ENCODE measurements around the gene PSME3IP1. TPM values are rescaled to one million over a fixed set of nuclear protein-coding genes. Genes with fewer than 3 reads are reported as not detected.
A peak's percentile ranks its signal among the peaks of the same experiment; 100 is the strongest.

The PSME3IP1 gene
- total RNA-seq, 1 donor from 2014 or later = 142 TPM

DNA sequence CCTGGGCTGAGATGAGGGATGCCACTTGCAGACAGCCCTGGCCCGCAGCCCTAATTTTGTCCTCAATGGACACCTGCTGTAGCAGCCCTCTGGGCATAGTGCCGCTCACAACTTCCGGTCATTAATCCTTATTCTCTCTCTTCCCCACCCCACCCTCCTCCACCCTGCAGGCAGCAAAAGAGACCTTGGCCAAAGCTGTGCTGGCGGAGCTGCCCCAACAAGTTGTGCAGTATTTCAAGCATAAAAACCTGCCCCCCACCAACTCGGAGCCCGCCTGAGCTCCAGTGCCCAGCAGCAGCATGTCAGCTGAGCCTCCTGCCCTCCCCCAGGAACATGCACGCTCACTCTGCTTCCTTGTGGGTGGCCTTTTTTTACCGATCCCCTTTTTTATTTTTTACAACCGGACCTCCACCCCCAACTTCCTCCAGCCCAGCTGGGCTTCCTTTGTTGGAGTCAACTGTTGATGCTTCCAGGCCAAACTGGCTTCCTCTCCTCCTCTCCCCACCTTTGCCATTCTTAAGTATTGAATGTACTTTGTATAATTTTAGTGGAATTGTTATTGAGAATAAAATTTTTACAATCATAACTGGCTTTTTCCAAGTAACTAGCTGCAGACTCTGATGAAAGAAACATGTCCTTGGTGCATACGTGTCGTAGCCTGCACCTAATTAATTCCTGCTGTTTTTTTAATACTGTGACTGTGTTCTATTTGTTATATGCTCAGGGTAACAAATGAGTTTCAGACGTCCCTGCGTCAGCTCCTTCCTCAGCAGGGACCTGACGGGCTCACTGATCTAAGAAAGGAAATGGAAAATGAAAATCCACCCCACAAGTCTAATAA, 38.2 kb downstream of the PSME3IP1 start:
- FAIRE-seq = no peak

DNA sequence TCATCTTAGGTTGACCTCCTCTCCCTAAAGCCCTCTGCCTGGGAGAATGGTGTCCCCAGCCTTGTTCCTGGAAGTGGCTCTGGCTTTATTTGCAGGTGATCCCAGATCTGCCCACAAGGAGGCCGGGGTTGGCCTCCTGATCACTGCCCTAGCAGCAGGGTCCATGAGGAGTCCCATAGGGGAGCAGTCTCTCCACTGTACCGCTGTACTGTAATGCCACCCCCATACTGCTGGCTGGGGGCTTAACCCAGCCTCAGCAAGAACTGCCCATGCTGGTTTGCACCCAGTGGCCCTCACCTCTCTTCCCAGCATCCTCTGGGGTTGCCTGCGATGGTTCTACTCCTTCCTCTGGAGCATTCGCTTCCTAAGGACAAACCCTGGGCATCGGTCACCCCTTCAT, 39.1 kb downstream of the PSME3IP1 start:
- DNase-seq (ENCODE audit: low spot score in 2 of 2) (no peak), FAIRE-seq (no peak)

More for the DNA sequence above, 38.2 kb downstream of the PSME3IP1 start:
- no peak for DNase-seq (ENCODE audit: low spot score in 2 of 2)

DNA sequence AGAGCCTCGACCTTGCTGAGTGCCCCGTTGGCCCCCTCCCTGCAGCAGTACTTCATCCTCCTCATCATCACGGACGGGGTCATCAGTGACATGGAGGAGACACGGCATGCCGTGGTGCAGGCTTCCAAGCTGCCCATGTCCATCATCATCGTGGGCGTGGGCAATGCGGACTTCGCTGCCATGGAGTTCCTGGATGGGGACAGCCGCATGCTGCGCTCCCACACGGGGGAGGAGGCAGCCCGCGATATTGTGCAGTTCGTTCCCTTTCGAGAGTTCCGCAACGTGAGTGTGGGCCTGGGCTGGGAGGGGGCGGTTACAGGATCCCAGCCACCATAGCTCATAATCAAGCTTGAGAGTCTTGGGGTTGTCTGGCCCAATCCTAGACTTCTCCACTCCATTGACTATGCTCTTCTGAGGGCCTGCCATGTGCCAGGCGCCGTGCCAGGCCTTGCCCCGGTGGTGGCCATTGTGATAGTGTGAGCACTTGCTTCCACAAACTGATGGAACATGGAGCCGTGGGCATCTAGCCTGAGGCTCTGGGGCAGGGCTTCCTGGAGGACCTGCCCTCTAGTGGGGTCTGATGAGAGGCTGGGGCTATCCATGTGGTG, 39.7 kb downstream of the PSME3IP1 start:
- no peak for FAIRE-seq

DNA sequence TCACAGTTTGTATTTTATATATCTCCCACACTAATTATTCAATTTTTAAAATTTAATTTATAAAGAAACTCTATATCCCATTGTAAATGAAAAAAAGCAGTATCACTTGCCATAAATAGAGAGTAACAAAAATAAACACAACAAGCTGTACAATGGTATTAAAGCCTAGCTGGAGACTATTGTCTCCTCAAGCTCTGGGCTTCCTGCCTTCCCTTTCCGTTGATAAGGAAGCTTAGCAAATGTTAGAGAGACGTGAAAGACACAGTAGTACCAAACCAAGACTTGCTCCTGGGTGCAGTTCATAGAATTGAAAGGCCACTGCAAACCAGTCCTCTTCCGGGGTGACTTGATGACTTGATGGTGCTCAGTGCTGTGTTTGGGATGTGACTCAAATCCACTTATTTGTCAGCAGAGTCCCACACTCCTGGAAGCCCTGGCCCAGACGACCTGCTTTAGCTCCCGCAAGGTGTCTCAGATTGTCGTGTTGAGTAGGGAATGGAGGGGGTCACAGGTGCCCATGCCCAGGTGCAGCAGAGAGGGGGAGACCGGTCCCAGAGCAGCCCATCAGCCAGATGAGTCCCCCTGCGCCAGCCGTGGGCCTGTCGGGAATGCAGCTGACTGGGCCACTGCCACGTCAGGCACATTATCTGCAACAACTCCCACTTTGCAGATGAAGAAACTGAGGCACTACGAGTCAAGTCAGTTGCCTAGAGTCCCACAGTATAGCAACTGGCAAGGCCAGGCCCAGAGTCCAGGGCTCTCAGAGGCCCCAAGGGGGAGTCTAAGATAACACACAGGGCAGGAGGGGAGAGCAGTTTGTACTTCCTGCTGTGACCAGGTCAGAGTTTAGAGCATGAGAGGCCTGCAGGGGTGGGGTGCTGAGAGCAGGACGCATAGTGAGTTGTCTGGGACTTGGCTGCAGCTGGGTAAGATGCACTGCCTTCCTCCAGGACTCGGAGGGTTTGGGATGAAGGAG, 40.5 kb downstream of the PSME3IP1 start:
- DNase-seq (ENCODE audit: low spot score in 2 of 2) (no peak), FAIRE-seq (no peak)

More for the DNA sequence above, 39.7 kb downstream of the PSME3IP1 start:
- no peak for DNase-seq (ENCODE audit: low spot score in 2 of 2)

DNA sequence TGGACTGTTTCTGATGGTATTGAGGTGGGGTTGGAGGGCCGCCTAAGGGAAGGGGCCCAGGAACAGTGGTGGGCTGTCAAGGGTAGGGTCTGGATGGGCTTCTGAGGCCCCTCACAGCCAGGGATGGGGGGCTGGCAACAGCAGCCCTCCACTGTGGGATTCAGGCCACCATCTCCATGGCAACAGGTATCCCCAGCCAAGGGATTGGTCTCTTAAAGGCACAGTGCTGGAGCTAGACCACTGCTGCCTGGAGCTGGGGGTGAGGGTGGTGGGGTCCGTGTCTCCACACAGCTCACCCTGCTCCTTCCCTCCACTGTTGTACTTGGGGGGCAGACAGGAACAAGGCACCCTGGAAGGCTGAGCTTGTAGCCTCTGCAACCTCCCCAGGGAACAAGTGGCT, 41.8 kb downstream of the PSME3IP1 start:
- FAIRE-seq (no peak), DNase-seq (ENCODE audit: low spot score in 2 of 2) (no peak)

DNA sequence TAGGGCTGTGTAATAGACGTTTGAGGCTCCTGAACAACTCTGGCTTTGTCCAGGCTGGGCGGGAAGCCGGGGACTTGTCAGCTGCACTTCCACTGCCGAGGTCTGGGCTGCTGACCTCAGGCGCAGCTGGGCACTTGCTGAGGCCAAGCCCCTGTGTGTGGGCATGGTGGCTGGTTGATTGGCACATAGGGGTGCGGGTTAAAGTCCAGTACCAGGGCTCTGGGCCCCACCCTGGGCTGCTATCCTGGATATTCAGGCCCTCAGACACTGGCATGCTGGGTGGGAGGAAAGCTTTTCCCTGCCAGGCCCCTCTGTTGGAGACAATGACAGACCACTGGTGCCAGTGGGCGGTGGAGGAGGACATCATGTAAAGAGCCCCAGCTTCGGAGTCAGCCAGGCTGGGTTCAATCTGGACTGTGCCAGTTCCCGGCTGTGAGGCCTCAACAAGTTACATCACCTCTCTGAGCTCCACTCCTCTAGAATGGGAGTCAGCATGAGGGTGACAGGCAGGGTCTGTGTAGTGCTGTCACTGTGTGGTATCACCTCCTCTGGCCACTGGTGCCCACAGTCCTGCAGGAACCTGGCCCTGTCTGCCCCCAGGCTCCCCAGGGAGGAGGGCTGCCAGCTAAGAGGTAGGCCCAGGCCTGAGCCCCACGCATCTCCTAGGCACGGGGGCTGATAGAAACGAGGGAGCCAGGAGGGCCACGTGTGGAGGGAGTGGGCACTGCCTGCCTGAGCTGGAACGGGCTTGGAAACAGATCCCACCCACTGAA, 42.5 kb downstream of the PSME3IP1 start:
- DNase-seq (ENCODE audit: low spot score in 2 of 2) (peak; percentile 58 to 61), FAIRE-seq (no peak)

DNA sequence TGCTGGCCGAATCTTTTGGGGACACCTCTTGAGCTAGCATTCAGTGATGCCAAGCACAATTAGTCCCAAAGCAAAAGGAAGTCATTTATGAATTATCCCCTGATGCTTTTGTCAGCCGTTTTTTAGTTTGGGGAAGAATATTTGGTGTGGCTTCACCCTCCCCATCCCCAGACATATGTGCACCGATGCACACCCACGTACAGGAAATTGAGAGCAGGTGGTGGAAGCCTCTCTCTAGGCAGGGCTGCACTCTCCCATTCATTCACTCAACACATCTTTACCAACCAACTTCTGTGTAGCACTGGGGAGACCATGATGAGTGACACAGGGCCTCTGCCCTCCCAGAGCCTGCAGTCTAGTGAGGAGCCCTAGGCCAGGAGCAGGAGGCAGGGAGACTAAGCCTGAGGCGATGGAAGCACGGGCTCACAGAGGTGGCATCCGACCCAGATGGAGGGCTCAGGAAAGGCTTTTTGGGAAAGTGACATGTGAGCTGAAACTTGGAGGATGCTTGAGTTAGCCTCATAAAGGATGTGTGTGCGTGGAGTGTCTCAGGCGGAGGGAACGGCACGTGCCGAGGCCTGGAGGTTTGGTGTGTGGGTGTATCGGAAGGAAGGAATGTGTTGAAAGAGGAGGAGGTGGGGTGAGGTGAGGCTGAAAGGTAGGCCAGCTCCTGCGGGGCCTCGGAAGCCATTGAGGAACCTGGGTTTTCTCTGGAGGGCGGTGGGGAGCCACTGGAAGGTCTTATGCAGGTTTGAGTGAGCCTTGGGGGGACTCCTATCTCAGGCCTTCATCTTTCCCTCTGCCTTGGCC, 43.8 kb downstream of the PSME3IP1 start:
- FAIRE-seq (no peak), DNase-seq (ENCODE audit: low spot score in 2 of 2) (no peak)

DNA sequence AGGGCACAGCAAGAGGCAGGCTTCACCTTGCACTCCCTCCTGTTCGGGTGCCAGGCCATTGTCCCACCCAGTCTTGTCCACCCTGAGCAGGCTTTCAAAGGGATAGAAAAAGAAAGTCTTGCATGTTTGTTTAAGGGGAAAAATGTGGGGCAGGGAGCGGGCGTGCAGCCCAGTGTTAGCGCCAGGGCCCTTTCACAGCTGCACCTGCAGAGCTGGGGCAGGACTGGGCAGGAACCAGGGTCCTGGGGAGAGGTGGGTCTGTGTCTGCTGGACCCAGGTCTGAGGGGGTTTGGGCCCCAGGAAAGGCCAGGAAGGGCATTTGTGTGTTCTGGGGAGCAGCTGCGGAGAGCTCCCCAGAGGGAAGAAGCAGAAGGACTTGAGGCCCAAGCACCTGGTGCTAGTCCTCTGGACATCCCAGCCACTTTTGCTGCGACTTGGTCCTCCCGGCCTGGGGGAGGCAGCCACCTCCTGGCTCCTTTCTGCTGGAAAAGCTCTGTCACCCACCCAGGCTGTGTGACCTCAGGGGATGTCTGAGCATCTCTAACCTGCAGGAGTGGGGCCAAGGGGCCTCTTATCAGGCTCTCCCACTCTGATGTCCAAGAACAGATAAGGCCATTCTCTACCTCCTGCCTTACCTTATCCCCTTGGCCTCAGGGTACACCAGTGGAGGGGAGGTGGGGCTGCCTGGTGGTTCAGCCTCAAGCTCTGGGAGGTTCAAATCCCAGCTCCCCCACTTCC, 44.7 kb downstream of the PSME3IP1 start:
- DNase-seq (ENCODE audit: low spot score in 2 of 2) (no peak), FAIRE-seq (no peak)

DNA sequence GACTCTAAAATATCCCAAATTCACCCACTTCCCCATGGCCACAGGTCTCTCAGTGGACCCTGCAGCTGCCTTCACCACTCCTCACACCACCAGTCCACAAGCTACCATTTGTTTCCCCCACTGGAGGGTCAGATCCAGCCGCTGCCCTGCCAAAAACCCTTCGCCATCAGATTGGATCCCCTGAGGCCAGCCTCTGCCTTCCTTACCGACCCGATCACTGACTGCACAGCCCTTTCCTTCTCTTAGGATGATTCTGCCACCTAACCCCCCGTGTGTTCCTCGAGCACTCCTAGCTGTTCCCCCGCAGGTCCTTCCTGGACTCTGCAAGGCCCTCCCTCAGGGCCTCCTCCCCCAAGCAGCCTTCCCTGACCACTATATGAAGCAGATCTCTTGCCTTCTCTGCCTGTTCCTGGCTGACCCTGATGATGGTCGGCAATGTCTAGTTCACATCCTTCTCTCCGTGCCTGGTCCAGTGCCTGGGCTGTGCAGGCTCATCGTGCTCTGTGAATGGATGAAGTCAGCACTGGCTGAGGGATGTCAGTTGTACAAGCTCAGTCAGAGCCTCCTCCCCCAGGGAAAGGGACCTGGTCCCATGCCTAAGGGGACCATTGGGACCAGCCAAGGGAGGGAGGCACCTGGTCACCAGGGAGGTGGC, 47.4 kb downstream of the PSME3IP1 start:
- FAIRE-seq = no peak

DNA sequence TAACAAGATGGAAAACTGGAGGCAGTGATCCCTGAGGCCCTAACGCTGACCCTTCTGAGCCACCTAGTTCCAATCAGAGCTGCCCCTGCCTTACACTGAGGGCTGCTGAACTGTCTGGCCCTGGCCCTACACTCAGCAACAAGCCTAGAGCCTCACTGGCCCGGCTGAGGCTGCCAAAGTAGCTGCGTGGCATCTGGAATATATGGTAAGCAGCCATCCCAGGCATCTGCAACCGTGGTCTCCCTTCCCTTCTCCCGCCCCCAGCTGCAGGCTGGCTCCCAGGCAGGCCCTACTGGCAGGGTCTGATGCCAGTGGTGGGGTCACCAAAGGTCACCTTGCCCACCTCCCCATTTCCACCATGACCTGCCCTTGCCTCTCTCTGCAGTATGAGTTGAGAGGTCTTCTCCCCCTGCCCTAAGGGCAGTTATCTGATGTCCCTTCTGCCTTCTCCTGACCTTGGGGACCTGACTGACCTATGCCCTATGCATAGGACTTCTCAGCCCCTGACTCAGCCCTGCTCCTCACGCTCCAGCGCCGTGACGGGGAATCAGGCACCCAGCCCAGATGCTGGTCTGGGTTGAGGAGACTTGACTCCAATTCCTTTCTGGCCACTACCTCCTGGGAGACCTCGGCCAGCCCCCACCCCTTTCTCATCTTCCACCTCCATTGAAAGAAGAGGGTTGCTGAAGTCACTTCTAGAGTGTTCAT, 48.1 kb downstream of the PSME3IP1 start:
- DNase-seq (ENCODE audit: low spot score in 2 of 2) (no peak), FAIRE-seq (no peak)

More for the DNA sequence above, 47.4 kb downstream of the PSME3IP1 start:
- DNase-seq (ENCODE audit: low spot score in 2 of 2) = no peak

DNA sequence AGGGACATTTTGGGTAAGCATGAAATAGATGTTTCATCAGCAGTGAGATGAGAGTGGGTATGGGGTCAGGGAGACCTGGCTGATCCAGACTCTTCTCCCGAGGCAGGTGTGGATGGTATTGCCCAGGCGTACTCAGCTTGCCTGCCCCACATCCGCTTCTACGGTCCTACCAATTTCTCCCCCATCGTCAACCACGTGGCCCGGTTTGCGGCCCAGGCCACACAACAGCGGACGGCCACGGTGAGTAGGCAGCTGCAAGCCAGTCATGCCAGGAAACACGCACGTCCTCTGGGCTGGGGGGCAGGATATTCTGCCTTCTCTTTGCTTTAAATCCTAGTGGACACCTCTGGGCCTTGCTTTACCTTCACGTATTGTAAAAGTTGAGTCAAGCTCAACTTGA, 48.8 kb downstream of the PSME3IP1 start:
- DNase-seq (ENCODE audit: low spot score in 2 of 2) (no peak), FAIRE-seq (no peak)

DNA sequence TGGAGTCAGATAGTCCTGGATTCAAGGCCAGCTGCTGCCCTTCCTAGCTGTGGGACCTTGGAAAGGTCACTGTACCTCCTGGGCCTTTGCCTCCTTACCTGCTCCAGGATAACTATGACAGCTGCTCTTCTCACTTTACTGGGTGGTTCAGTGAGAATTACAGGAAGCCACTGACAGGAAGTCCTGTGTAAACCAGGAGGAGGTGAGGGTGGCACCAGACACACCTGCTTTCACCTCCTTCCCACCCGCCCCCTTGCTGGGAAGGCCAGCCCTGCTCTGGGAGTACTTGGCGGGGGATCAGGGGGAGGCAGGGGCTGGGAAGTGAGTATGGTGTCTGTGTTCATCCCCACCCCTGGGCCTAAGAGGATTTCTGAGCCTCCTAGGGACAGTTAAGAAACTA, 50.9 kb downstream of the PSME3IP1 start:
- FAIRE-seq (no peak), DNase-seq (ENCODE audit: low spot score in 2 of 2) (no peak)

DNA sequence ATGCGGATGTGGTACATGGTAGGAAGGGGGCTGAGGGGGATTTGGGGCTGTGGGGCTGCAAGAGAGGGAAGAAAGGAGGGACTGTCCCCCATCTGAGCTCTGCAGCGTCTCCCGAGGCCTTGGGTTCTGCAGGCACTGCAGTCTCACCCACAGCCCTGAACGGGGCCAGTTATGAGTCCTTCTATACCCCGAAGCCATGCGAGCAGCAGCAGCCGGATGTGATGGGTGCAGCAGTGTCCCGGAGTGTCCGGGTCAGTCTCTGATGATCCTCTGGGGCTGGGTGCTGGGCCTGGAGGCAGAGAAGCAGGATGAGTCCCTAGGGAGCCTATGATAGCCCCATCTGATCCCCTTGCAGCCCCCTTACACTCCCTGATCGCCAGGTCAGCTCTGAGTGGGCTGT, 52.0 kb downstream of the PSME3IP1 start:
- FAIRE-seq (no peak), DNase-seq (ENCODE audit: low spot score in 2 of 2) (no peak)

DNA sequence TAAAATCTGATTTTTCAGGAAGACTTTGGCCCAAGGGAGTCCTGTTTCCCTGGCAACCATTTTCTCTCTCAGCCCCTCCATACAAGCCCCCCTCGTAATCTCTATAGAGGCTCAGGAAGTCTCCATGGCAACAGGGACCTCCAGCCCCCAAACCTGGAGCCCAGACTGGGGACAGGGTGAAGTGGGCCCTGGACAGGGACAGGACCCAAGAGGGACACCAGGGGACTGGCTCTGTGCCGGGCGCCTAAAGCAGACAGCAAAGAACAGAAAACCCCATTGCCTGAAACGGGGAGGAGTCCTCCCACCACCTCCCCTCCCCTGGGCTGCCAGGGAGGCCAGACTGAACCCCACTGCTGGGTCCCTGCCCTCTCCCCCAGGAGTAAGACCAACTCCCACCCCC, 52.8 kb downstream of the PSME3IP1 start:
- no peak for FAIRE-seq

DNA sequence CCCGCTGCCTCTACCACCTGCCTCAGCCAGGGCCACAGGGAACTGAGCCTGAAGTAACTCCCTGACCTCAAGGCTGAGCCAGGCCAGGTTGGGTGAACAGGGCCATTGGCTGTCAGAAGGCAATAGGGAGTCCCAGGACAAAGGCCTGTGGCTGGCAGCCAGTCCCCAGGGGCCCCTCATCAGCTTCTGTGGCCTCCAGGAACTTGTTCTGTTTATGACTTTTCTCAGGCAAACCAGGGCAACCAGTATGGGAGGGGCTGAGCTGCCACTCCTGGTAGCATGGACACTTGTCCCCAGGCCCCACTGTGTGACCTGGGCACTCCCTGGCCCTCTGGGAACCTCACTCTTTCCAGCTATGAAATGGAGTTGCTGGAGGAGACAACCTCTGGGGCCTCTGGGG, 53.4 kb downstream of the PSME3IP1 start:
- DNase-seq (ENCODE audit: low spot score in 2 of 2) (no peak), FAIRE-seq (no peak)

More for the DNA sequence above, 52.8 kb downstream of the PSME3IP1 start:
- DNase-seq (ENCODE audit: low spot score in 2 of 2) = no peak

DNA sequence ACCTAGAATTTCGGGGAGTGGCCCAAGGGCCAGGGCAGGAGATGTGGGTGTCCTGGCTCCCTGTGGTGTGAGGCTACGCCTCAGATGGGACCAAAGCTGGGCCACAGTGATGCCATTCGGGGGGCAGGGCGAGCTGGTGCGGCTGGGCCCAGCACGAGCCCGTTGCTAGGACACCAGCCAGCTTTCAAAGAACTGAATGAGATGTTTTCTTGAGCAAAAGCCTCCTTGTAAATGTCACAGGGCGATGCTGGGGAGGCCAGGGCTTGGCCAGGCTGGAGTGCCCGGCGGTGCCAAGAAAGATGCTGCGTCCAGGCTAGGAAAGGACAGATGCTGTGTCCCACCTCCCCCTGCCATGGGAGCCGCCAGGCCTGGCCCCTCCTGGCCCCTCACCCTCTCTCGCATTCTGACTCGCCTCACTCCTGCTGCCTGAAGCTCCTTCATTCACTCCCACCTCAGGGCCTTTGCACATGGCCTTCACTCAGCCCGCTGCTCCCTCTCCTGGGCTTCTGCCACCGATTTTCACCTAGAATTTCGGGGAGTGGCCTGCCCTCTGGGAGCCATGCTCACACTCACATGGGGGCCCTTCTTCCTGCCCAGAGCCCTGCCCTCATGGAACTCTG, 54.4 kb downstream of the PSME3IP1 start:
- no peak for FAIRE-seq
- DNase-seq (ENCODE audit: low spot score in 2 of 2) = peak; percentile 52 to 70

DNA sequence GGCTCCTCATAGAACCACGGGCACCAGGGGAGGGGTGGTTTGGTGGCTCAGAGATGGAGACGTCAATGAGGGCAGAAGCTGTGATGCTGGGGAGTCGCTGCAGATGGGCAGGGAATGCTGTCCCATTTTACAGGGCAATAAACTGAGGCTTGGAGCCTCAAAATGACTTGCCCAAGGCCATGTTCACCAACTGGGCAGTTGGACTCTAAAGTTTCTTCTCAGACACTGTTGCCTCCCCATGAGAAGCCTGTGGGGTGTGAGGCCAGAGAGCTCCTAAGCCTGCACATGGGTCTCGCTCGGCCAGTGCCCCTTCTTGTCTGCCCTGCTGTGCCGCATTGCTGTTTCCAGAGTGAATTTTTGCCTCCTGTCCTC, 54.9 kb downstream of the PSME3IP1 start:
- FAIRE-seq (no peak), DNase-seq (ENCODE audit: low spot score in 2 of 2) (no peak)

Measured in frontal cortex (tissue), 4 donors.